Measurements from ENCODE around the gene PRKACB.
"Not testable (repeated sequence)": the region's sequence is repeated elsewhere in the genome, so short reads cannot be mapped to it uniquely, and the experiment has no call there.

Gene PRKACB

GRCh38 chr1:84143796-84144565, at the start of gene PRKACB:
Gene PRKACB (plus strand): TSS chr1:84144271. CDS start chr1:84144362, 91 bp downstream.
- in situ Hi-C loops (cut with MboI; ENCODE audit: low sequenced_read_pairs, unreplicated experiment), result loop anchor here (10.0 to 25.0 kb wide), 3 partner anchors 291 to 618 kb away; no protein-coding TSS in a partner anchor
- TF ChIP-seq, protein P1, sequence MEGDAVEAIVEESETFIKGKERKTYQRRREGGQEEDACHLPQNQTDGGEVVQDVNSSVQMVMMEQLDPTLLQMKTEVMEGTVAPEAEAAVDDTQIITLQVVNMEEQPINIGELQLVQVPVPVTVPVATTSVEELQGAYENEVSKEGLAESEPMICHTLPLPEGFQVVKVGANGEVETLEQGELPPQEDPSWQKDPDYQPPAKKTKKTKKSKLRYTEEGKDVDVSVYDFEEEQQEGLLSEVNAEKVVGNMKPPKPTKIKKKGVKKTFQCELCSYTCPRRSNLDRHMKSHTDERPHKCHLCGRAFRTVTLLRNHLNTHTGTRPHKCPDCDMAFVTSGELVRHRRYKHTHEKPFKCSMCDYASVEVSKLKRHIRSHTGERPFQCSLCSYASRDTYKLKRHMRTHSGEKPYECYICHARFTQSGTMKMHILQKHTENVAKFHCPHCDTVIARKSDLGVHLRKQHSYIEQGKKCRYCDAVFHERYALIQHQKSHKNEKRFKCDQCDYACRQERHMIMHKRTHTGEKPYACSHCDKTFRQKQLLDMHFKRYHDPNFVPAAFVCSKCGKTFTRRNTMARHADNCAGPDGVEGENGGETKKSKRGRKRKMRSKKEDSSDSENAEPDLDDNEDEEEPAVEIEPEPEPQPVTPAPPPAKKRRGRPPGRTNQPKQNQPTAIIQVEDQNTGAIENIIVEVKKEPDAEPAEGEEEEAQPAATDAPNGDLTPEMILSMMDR (IDR thresholded peaks at IDR 0.05; ENCODE audit: borderline replicate concordance, control extremely low read depth, extremely low read depth, insufficient read depth, missing control alignments), result no peak
- DNase-seq (ENCODE audit: low spot score), result peak; percentile 19

GRCh38 chr1:84095308-84095707, 48.8 kb upstream of the PRKACB start:
- TF ChIP-seq, protein P1 (IDR thresholded peaks at IDR 0.05; ENCODE audit: borderline replicate concordance, control extremely low read depth, extremely low read depth, insufficient read depth, missing control alignments), result no peak
- in situ Hi-C loops (cut with MboI; ENCODE audit: low sequenced_read_pairs, unreplicated experiment), result no loop called here
- DNase-seq (ENCODE audit: low spot score), result no peak

DNA sequence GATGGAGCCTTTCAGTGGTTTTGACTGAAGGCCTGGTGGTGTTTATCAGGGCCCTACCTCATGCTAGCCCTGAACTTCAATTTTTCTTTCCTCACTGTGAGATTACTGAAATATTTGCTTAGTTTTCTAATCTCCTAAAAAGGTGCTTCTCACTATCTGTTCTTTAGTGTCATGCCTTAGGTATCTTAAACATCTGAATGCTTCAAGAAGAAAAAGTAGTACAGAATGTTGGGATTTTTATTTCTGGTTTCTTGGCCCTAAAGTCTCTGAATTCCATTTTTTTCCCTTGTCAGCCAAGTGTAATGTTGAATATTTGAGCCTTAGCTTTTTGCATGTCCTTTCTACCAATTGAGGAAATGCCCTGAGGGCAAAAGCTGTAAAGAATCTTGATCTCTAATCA, 47.9 kb upstream of the PRKACB start:
- in situ Hi-C loops (cut with MboI; ENCODE audit: low sequenced_read_pairs, unreplicated experiment), result no loop called here

GRCh38 chr1:84101204-84101603, 42.9 kb upstream of the PRKACB start:
- TF ChIP-seq, protein P1 (IDR thresholded peaks at IDR 0.05; ENCODE audit: borderline replicate concordance, control extremely low read depth, extremely low read depth, insufficient read depth, missing control alignments), result no peak
- in situ Hi-C loops (cut with MboI; ENCODE audit: low sequenced_read_pairs, unreplicated experiment), result no loop called here
- no peak for DNase-seq (ENCODE audit: low spot score)

More for the DNA sequence above, 47.9 kb upstream of the PRKACB start:
- DNase-seq (ENCODE audit: low spot score), result no peak
- TF ChIP-seq, protein P1 (IDR thresholded peaks at IDR 0.05; ENCODE audit: borderline replicate concordance, control extremely low read depth, extremely low read depth, insufficient read depth, missing control alignments), result no peak

DNA sequence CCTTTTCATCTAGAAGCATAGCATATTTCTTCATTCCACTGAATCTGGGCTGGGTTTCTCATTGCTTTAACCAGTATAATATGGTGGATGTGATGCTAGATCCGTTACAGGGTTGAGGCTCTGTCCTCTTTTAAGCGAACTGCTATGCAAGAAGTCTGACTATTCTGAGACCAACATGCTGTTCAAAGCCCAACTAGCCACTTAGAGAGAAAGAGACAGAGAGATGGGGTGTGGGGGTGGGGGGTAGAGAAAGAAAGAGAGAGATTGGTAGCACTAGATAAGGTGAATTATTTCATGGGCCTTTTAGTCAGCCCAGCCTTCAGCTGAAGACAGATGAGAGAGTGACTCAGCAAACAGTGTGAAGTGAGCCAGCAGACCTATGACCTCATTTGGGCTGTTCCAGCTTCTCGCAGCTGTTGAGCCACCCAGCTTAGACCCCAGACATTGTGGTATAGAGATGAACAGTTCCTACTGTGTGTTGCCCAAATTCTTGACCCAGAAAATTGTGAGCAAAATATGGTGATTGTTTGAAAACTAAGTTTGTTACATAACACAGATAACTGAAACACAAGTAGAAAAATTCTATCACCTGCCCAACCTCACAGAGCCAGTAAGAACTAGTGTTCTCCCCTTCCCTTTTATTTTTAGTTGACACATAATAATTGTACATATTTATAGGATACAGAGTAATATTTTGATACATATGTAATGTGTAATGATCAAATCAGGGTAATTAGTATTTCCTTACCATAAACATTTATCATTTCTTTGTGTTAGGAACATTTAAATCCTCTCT, 40.7 kb upstream of the PRKACB start:
- DNase-seq (ENCODE audit: low spot score), result no peak
- in situ Hi-C loops (cut with MboI; ENCODE audit: low sequenced_read_pairs, unreplicated experiment), result no loop called here
- TF ChIP-seq, protein P1 (IDR thresholded peaks at IDR 0.05; ENCODE audit: borderline replicate concordance, control extremely low read depth, extremely low read depth, insufficient read depth, missing control alignments), result no peak

DNA sequence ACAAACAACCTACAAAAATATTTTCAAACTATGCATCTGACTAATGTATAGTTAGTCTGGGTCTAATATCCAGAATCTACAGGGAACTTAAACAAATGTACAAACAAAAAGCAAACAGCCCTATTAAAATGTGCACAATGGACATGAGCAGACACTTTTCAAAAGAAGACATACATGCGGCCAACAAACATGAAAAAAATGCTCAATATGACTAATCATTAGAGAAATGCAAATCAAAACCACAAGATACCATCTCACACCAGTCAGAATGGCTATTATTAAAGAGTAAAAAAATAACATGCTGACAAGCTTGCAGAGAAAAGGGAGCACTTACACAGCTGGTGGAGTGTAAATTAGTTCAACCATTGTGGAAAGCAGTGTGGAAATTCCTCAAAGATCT, 36.5 kb upstream of the PRKACB start:
- in situ Hi-C loops (cut with MboI; ENCODE audit: low sequenced_read_pairs, unreplicated experiment), result not testable (repeated sequence)

DNA sequence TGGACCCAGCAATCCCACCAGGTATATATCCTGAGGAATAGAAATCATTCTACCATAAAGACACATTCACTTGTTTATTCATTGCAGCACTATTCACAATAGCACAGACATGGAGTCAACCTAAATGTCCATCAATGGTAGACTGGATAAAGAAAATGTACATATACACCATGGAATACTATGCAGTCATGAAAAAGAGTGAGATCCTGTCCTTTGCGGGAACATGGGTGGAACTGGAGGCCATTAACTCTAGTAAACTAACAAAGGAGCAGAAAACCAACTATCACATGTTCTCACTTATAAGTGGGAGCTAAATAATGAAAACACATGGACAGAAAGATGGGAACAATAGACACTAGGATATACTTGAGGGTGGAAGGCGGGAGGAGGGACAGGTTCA, 36.1 kb upstream of the PRKACB start:
- in situ Hi-C loops (cut with MboI; ENCODE audit: low sequenced_read_pairs, unreplicated experiment), result no loop called here
- DNase-seq (ENCODE audit: low spot score), result no peak
- TF ChIP-seq, protein P1 (IDR thresholded peaks at IDR 0.05; ENCODE audit: borderline replicate concordance, control extremely low read depth, extremely low read depth, insufficient read depth, missing control alignments), result no peak

More for the DNA sequence above, 36.5 kb upstream of the PRKACB start:
- DNase-seq (ENCODE audit: low spot score), result not testable (repeated sequence)
